Testis (tissue), 3 donors: ENCODE results near the gene MRPS26. TPM values are rescaled to one million over a fixed set of nuclear protein-coding genes. Genes with fewer than 3 reads are reported as not detected.

Source experiments
- DNase-seq: peaks from one replicate; pipeline ENCODE4 v3.0.0-alpha.2; 2019
- H3K27ac ChIP-seq, 2 donors: fragments of 200-600 bp; sonication (generic); one replicate each; pipeline ENCODE4 v1.5.1; 2019
- H3K27me3 ChIP-seq: fragments of 200-600 bp; sonication (generic); one replicate; pipeline ENCODE4 v1.5.1; 2019
- H3K36me3 ChIP-seq: fragments of 200-600 bp; sonication (generic); one replicate; pipeline ENCODE4 v1.5.1; 2017; ENCODE audit warnings: low read depth; ENCODE audit errors: missing control alignments
- H3K4me1 ChIP-seq: fragments of 200-600 bp; sonication (generic); one replicate; pipeline ENCODE4 v1.5.1; 2019
- H3K4me3 ChIP-seq, 2 donors: fragments of 200-600 bp; sonication (generic); one replicate each; pipeline ENCODE4 v1.5.1; 2017 to 2019
- H3K9me3 ChIP-seq: fragments of 200-600 bp; sonication (generic); one replicate; pipeline ENCODE4 v1.5.1; 2017
- CTCF ChIP-seq, 3 experiments: fragments of 450-650 bp in 2 of 3; fragments of 200-600 bp in 1 of 3; sonication (generic) in 1 of 3; IDR thresholded peaks; one replicate each; pipeline ENCODE4 v1.5.1; 2016 to 2019; ENCODE audit warnings: antibody characterized with exemption in 3 of 3, mild to moderate bottlenecking in 2 of 3, moderate library complexity in 1 of 3
- POLR2A ChIP-seq: fragments of 450-650 bp; IDR thresholded peaks from one replicate; pipeline ENCODE4 v1.6.1; 2017; ENCODE audit warnings: antibody characterized with exemption, mild to moderate bottlenecking, moderate library complexity
- WGBS, 2 donors: methylation state at CpG; one replicate each; pipeline ENCODE4 v1.1.5; 2018; 5-methylcytosine and 5-hydroxymethylcytosine counted together
- intact Hi-C: fragments of 100-400 bp; cut with DNase I; formaldehyde crosslinking; loops from one replicate; pipeline ENCODE4 v1.15.1; 2023; ENCODE audit warnings: low total_unique reads
- polyA plus RNA-seq: library from polyadenylated mRNA; stranded (reverse); fragments of 350-450 nt; fragmentation: Illumina TruSeq; extraction: RNeasy Lipid Tissue Mini Kit (QIAGEN cat#74804); gene quantifications from one replicate; pipeline ENCODE4 v1.2.3, GENCODE V29; 2014; ENCODE audit warnings: low read depth, low replicate concordance; ENCODE audit not compliant: insufficient read depth
- total RNA-seq, 2 donors: library from RNA; depleted of rRNA; stranded (reverse); fragments of >200 nt; gene quantifications; one replicate each; pipeline ENCODE4 v1.2.3, GENCODE V29; 2016

Gene MRPS26
- total and polyA plus RNA-seq, 3 donors from 2014 or later = 28.3 to 55.9 (median 37.4) TPM

- no peak for DNase-seq
- no peak overlapping the region for H3K4me3 ChIP-seq
- H3K36me3 ChIP-seq = no peaks in the 10 kb centered on the region
- H3K4me1 ChIP-seq = peaks cover 12% of the 10 kb centered on the region
- no peaks in the 10 kb centered on the region for H3K27me3 ChIP-seq
- H3K27ac ChIP-seq = peak overlapping the region; percentile 39 to 85
- H3K9me3 ChIP-seq = no peaks in the 10 kb centered on the region
- intact Hi-C loops = no loop called here
- TF ChIP-seq CTCF (IDR thresholded peaks at IDR 0.05) = no peak
- 50 to 51% methylated on average over 10 of the region's 10 CpGs for WGBS, 2 donors
Observed at GRCh38 chr20:3041854-3042409, 3.9 kb upstream of the MRPS26 start.

- 70 to 89% methylated on average over 4 to 5 of the region's 5 CpGs for WGBS, 2 donors
- DNase-seq = peak; percentile 53
- peaks cover 12% of the 10 kb centered on the region for H3K4me1 ChIP-seq
- no peak overlapping the region for H3K4me3 ChIP-seq
- no peaks in the 10 kb centered on the region for H3K27me3 ChIP-seq
- H3K9me3 ChIP-seq = no peaks in the 10 kb centered on the region
- peak overlapping the region; percentile 39 to 85 for H3K27ac ChIP-seq
- TF ChIP-seq CTCF (IDR thresholded peaks at IDR 0.05) (no peak), POLR2A (no peak)
- H3K36me3 ChIP-seq = no peaks in the 10 kb centered on the region
- intact Hi-C loops = no loop called here
Observed at GRCh38 chr20:3042625-3043024, 3.2 kb upstream of the MRPS26 start.

GRCh38 chr20:3043322-3043721, 2.5 kb upstream of the MRPS26 start, which contains the start of gene GNRH2:
Gene GNRH2 (plus strand): TSS chr20:3043622. CDS start chr20:3044415, 793 bp downstream.
- no peaks in the 10 kb centered on the region for H3K36me3 ChIP-seq
- peaks cover 12% of the 10 kb centered on the region for H3K4me1 ChIP-seq

GRCh38 chr20:3044336-3044965, 1.4 kb upstream of the MRPS26 start:
- Histone ChIP-seq H3K36me3 (no peaks in the 10 kb centered on the region), H3K27ac (peak overlapping the region in 1 of 2 donors; percentile 85), H3K4me1 (peaks cover 12% of the 10 kb centered on the region), H3K9me3 (no peaks in the 10 kb centered on the region), H3K27me3 (no peaks in the 10 kb centered on the region), H3K4me3 (no peak overlapping the region)
- TF ChIP-seq CTCF (IDR thresholded peaks at IDR 0.05) (no peak), POLR2A (no peak)
- intact Hi-C loops = no loop called here
- 99% methylated on average over 8 of the region's 8 CpGs; no CpG with 5 or more reads in 1 of the 2 donors for WGBS, 2 donors
- DNase-seq = no peak

More at GRCh38 chr20:3043322-3043721, 2.5 kb upstream of the MRPS26 start, which contains the start of gene GNRH2:
- 60 to 79% methylated on average over 1 to 3 of the region's 3 CpGs for WGBS, 2 donors
- no peak for DNase-seq
- Histone ChIP-seq H3K4me3 (no peak within 1 kb of the TSS), H3K9me3 (no peaks in the 10 kb centered on the region), H3K27me3 (no peaks in the 10 kb centered on the region), H3K27ac (peak within 1 kb of the TSS; percentile 39 to 85)
- intact Hi-C loops = no loop called here
- TF ChIP-seq CTCF (IDR thresholded peaks at IDR 0.05) (no peak), POLR2A (no peak)
